HG03064 (cell line): ENCODE data around the gene GPRIN2.
"Not testable (repeated sequence)": the region's sequence is repeated elsewhere in the genome, so short reads cannot be mapped to it uniquely, and the experiment has no call there.

Source experiments
- ATAC-seq: cut with Tn5 transposase; IDR thresholded peaks from one replicate; pipeline ENCODE4 v1.9.1; 2021; ENCODE audit warnings: low read depth; ENCODE audit not compliant: unreplicated experiment

Gene GPRIN2

GRCh38 chr10:46538717-46539426 lies 17.6 kb downstream of the GPRIN2 start:
- ATAC-seq = no peak

DNA sequence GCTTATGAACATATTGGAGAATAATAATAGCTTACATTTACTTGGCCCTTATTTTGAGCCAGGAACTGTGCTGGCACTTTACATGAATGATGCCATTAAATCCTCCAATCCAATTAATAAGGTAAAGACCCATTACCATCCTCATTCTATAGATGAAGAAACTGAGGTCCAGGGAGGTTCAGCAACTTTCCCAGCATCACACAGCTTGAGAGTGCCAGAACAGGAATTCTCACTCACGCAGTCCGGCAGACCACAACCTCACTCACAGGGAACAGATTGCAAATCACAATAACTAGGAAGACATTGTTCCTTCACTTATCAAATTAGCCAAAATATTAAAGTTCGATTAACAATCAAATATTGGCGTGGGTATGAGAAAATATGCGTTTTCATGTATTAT lies 18.3 kb downstream of the GPRIN2 start:
- no peak for ATAC-seq

GRCh38 chr10:46537309-46537708 lies 19.1 kb downstream of the GPRIN2 start:
- ATAC-seq = no peak

DNA sequence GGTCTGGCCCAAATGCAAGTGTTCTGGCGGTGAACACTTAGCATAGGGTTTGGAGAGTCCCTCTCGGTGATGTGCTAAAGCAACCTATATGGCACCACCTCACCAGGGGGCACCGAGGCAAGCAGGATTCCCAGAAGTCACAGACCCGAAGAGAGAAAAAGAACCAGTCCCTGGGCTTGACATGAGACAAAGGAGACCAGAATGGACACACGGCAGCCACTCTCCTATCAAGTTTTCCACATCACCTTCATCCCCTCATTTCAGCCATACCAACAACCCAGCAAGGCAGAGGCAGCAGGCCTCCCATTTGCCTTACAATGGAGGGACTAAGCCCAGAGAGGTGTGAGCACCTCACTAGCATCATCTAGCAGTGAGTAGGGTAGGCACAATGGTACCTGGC lies 19.7 kb downstream of the GPRIN2 start:
- no peak for ATAC-seq

DNA sequence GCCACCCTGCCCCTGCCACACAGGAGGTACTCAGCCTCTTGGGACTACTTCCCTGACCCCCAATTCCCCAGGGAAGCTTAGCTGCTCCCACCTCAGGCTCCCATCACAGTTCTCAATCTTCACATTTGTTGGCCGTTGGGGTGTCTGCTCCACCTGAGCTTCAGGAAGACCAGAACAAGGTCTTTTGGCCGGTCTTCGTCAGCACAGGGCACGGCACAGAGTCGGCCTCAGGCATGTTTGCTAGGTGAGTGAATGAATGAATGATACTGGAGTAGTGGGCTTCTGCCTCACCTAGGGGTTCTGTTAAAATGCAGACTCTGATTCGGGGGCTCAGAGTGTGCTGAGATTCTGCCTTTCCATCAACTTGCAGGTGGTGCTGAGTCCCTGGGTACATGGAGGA lies 20.3 kb downstream of the GPRIN2 start:
- no peak for ATAC-seq

GRCh38 chr10:46534828-46535524 lies 21.5 kb downstream of the GPRIN2 start:
- ATAC-seq = no peak

DNA sequence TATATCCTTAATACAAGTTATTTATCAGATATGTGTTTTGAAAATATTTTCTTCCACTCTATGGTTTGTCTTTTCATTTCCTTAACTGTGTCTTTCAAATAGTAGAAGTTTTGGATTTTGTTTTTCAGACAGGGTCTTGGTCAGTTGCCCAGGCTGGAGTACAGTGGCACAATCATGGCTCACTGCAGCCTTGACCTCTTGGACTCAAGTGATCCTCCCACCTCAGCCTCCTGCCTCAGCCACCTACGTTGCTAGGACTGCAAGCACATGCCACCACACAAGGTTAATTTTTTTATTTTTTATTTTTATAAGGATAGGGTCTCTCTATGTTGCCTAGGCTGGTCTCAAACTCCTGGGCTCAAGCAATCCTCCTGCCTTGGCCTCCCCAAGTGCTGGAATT lies 24.2 kb downstream of the GPRIN2 start:
- ATAC-seq = not testable (repeated sequence)

- ATAC-seq = no peak
These were observed 25.9 kb downstream of the GPRIN2 start for GRCh38 chr10:46530249-46531186.

DNA sequence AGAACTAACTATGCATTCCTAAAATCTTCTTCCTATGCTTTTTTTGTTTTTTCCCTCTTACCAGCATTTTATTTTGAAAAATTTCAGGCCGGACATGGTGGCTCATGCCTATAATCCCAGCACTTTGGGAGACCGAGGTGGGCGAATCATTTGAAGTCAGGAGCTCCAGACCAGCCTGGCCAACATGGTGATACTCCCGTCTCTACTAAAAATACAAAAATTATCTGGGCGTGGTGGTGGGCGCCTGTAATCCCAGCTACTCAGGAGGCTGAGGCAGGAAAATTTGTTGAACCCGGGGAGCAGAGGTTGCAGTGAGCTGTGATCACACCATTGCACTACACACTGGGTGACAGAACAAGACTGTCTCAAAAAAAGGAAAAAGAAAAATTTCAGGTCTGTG lies 26.7 kb downstream of the GPRIN2 start:
- not testable (repeated sequence) for ATAC-seq

DNA sequence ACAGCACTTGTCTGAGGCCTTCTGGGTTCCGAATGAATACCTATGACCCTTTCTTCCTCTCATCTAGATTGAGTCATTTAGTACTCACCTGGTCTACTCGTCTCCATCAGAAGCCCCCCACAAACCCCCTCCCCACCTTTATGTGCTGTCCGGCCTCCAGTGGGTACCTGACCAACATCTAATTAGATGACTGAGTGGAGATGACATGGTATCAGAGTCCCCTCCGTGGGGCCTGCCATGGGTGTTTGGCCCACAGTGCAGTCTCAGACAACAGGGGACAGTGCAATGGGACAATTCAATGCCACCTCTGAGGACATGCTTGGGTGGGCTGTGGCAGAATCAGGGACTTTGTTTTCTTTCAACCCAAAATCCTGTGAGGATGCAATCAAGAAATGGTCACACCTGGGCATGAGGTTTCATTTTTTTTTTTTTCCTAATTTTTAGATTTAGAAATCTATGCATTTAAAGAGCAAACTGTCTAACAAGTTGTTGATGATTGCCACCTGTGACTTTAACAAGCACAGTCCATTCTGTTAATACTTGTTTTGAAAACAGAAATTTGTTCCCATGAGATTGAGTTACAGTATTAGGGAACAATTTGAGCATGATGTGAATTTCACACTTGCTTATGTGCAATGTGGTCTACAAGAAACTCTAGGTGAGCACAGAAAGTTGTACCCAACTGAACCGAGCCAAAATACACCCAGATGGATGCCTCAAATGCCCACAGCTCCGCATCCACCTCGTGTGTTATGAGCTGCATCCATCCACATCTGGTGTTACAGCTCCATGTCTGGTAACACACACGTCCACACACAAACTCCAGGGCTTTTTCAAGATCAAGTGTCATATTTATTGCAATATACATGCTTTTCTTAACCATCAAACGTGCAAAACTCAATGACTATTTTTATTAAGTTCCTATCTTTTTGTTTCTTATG lies 27.5 kb downstream of the GPRIN2 start:
- no peak for ATAC-seq

DNA sequence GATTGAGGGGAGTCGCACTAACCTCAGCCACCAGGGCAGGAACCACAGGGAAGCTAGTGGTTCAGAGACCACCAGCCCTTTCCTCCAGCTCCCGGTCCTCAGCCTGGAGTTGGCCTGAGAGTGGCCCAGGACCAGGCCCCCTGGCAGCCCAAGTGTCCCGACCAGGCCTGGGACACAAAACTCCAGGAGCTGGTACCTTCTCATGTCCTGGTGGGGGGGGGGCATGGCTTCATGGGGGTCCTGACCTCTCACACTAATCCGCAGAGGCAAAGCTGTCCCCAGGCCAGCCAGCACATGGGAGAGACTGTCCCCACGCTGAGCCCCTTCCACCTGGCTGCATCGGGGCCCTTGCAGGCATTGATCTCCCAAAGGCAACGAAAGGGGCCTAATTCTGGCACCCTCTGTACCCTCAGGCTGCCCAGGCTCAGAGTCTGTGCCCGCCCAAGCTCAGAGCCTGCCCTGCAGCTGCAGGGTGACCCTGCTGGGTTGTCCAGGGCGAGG lies 28.2 kb downstream of the GPRIN2 start:
- ATAC-seq = no peak

DNA sequence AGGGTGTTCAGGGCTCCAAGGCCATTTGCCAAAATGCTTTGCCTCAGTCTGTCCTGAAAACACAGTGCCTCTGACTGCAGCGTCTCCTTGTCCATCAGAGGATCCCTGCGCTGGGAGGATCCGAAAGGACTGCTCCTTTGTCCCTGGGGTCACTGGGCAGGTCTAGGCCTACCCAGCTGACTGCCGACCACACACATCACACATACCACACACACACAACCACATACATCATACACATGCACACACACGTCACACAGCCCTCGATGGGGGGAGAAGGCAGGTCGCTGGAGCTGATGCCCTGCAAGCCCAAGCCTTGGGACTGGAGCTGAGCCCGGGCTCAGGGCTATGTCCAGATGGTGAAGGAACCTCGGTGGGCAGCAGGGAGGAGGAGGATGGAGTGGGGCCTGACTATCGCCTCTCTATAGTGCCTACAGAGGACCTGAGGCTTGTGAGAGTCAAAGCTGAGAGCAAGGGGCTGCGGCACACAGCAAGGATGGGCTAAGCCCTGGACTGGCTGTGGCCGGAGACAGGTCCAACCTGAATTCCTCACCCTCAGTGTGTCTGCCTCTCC lies 29.1 kb downstream of the GPRIN2 start:
- no peak for ATAC-seq

DNA sequence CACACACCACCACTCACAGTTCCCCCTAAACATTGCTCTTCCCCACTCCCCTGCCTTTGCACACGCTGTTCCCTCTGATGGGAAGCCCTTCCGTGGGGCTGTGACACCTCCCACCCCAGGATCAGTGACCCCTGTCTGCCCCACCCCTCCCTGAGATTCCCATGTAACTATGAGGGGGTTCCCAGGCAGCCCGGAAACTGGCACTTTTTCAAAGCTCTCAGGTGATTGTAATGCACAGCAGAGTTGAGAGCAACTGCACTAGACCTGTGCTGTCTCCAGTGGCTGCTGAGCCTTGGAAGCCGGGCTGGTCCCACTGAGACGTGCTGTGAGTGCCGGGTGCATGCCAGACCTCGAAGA lies 29.8 kb downstream of the GPRIN2 start:
- no peak for ATAC-seq

DNA sequence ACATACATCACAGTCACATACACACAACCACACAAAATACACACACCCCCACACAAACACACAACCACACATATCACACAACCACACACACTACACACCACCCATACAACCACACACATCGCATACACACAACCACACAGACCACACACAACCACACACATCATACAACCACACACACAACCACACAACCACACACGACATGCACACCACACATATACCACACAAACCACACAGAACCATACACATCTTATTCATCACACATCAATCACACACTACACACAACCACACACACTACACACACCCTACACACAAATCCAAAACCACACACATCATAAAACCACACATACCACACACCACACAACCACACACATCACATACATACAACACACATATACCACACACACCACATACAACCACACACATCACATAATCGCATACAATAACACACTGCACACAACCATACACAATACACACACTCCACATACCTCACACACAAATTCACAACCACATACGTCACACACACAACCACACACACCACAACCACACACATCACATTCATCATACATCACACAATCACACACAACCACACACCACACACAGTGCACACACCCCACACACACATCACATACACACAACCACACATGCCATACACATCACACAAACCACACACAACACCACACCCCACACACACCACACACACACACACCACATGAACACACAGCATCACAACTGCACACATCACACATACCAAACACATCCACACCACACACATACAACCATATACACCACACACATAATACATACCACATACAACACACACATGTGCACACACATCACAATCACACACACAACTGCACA lies 30.4 kb downstream of the GPRIN2 start:
- ATAC-seq = no peak

DNA sequence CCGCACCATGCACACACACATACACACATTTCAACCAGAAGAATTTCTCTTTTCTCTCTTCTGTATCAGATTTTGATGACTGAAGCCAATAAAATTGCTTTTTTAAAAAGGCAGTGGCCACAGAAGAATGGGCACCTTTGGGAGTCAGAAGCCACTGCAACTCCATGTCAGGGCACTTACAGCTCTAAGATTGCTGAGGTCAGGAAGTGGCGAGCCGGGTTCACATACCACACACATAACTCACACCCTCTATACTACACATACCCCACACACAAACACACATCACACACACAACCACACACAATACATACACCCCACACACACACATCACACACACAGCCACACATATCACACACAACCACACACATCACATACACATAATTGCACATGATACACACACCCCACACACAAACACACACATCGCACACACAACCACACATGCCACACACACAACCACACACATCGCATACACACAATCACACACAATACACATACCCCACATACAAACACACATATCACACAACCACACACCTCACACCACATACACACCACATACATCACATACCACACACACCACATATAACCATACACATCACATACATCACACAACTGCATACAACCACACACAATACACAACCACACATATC lies 31.2 kb downstream of the GPRIN2 start:
- no peak for ATAC-seq

DNA sequence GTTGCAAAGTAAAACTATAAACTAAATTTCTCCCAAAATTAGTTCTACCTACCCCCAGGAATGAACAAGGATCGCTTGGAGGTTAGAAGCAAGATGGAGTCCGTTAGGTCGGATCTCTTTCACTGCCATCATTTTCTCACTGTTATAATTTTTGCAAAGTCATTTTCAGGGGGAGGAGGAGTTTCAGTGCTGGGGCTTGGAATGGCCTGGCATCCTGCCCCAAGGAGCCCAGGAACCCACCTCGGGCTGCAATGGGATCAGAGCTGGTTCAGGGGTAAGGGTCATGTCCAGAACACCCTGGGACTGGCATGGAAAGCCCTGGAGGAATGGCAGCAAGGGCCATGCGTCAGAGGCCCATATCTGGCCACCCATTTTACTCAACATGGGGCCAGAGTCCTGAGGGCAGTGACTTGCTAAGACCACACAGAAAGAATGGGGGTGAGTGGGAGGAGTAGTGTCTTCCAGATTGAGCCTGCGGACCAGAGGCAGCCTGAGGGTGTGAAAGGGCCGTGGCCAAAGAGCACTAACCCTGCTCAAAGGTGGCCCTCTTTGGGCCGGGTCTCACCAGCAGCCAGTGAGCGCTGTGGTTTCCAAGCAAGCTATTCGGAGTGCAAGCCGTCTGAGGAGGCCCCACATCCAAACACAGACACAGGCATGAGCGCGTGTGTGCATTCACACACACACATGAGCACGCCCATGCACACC lies 31.8 kb downstream of the GPRIN2 start:
- ATAC-seq = no peak

- no peak for ATAC-seq
These were observed 32.4 kb downstream of the GPRIN2 start for GRCh38 chr10:46523962-46524471.
